GM23248 (cell line): ENCODE data around the gene BPGM.

Experiments
- EZH2 ChIP-seq: fragments of 200-600 bp; sonication (generic); IDR thresholded peaks from 2 replicates; pipeline ENCODE4 v1.6.1; 2018; ENCODE audit warnings: antibody characterized with exemption, mild to moderate bottlenecking; ENCODE audit not compliant: insufficient read depth, poor library complexity, severe bottlenecking
- EZH2phosphoT487 ChIP-seq: fragments of 200-600 bp; sonication (generic); IDR thresholded peaks from 2 replicates; pipeline ENCODE4 v1.6.1; 2018; ENCODE audit warnings: antibody characterized with exemption, moderate library complexity, mild to moderate bottlenecking, low read depth; ENCODE audit not compliant: insufficient read depth

DNA sequence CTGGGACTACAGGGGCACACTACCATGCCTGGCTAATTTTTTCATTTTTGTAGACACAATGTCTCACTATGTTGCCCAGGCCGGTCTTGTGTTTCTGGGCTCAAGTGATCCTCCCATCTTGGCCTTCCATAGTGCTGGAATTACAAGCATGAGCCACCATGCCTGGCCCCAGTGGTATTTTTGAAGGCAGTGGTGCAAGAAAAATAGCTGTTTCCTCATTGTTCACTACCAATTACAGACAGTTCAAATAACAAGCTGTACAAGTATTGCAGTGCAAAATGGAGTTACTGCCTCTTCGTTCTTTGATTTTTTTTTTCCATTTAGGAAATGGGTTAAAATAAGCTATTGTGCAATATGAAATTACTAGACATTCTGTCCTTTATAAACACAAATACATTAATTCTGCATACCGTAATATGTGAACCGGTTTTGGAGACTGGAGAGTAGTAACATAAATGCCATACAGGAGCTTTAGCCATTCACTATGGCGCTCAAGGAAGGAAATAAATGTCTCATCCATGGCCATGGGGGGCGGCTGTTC, 35.0 kb upstream of the BPGM start:
- no peak for TF ChIP-seq EZH2phosphoT487
- TF ChIP-seq EZH2, result no peak
